ENCODE results near the gene GREB1L.

- TF ChIP-seq, protein P1, sequence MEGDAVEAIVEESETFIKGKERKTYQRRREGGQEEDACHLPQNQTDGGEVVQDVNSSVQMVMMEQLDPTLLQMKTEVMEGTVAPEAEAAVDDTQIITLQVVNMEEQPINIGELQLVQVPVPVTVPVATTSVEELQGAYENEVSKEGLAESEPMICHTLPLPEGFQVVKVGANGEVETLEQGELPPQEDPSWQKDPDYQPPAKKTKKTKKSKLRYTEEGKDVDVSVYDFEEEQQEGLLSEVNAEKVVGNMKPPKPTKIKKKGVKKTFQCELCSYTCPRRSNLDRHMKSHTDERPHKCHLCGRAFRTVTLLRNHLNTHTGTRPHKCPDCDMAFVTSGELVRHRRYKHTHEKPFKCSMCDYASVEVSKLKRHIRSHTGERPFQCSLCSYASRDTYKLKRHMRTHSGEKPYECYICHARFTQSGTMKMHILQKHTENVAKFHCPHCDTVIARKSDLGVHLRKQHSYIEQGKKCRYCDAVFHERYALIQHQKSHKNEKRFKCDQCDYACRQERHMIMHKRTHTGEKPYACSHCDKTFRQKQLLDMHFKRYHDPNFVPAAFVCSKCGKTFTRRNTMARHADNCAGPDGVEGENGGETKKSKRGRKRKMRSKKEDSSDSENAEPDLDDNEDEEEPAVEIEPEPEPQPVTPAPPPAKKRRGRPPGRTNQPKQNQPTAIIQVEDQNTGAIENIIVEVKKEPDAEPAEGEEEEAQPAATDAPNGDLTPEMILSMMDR (conservative IDR thresholded peaks at IDR 0.05; ENCODE audit: low read length), result no peak
- TF ChIP-seq EZH2phosphoT487 (IDR thresholded peaks at IDR 0.05; ENCODE audit: borderline replicate concordance, low read depth, low read length), result no peak
Observed at GRCh38 chr18:21261352-21261751, 19.3 kb downstream of the GREB1L start.
